ENCODE measurements around the gene NPHS1.

- TF ChIP-seq CTCF (IDR thresholded peaks at IDR 0.05) (no peak), POLR2A (IDR thresholded peaks at IDR 0.05) (no peak)
Measured at GRCh38 chr19:35824150-35824549, 28.2 kb downstream of the NPHS1 start.
